Tibial nerve (tissue), 4 donors: ENCODE results near the gene TMEM43. TPM values are rescaled to one million over a fixed set of nuclear protein-coding genes. Genes with fewer than 3 reads are reported as not detected.

Source experiments
- DNase-seq, 2 donors: peaks; one replicate each; pipeline ENCODE4 v3.0.0-alpha.2; 2019; ENCODE audit warnings: low spot score in 2 of 2
- H3K27ac ChIP-seq, 4 donors: fragments of 200-600 bp; sonication (generic) in 3 of 4; one replicate each; pipeline ENCODE4 v1.5.1; 2017 to 2019; ENCODE audit warnings: mild to moderate bottlenecking in 1 of 4
- H3K27me3 ChIP-seq, 2 donors: fragments of 200-600 bp; sonication (generic) in 1 of 2; one replicate each; pipeline versions ENCODE4 v1.5.1 to v1.6.0; 2017 to 2019
- H3K36me3 ChIP-seq, 3 donors: fragments of 200-600 bp; sonication (generic); one replicate each; pipeline ENCODE4 v1.5.1; 2018 to 2019
- H3K4me1 ChIP-seq, 4 donors: fragments of 200-600 bp; sonication (generic) in 3 of 4; one replicate each; pipeline ENCODE4 v1.5.1; 2017 to 2019
- H3K4me3 ChIP-seq, 4 donors: fragments of 200-600 bp; sonication (generic) in 3 of 4; one replicate each; pipeline ENCODE4 v1.5.1; 2017 to 2019; ENCODE audit warnings: mild to moderate bottlenecking in 1 of 4, moderate library complexity in 1 of 4
- H3K9me3 ChIP-seq, 4 donors: fragments of 200-600 bp; sonication (generic) in 3 of 4; one replicate each; pipeline ENCODE4 v1.5.1; 2017 to 2019
- EP300 ChIP-seq, 2 donors: sonication (generic); formaldehyde crosslinking; IDR thresholded peaks; one replicate each; pipeline ENCODE4 v1.6.1; 2017; ENCODE audit warnings: antibody characterized with exemption in 2 of 2, mild to moderate bottlenecking in 1 of 2
- POLR2A ChIP-seq, 2 donors: fragments of 450-650 bp; IDR thresholded peaks; one replicate each; pipeline ENCODE4 v1.6.1; 2017; ENCODE audit warnings: antibody characterized with exemption in 2 of 2, mild to moderate bottlenecking in 2 of 2, moderate library complexity in 2 of 2
- WGBS, 2 donors: methylation state at CpG; one replicate each; pipeline ENCODE4 v1.1.5; 2018; 5-methylcytosine and 5-hydroxymethylcytosine counted together
- total RNA-seq, 4 donors: library from RNA; depleted of rRNA; stranded (reverse); fragments of >200 nt; gene quantifications; one replicate each; pipeline ENCODE4 v1.1.0, GENCODE V29; 2016
- TF ChIP-seq, protein P1 (sequence below), 5 experiments: fragments of 200-600 bp in 3 of 5; fragments of 450-650 bp in 2 of 5; sonication (generic) in 3 of 5; IDR thresholded peaks; one replicate each; pipeline ENCODE4 v1.5.1; 2016 to 2019; ENCODE audit warnings: antibody characterized with exemption in 5 of 5, mild to moderate bottlenecking in 3 of 5, moderate library complexity in 2 of 5

The TMEM43 gene
- total RNA-seq, 4 donors from 2014 or later, result 99.9 to 130 (median 120) TPM

GRCh38 chr3:14138878-14139655, 14.2 kb downstream of the TMEM43 start:
- DNase-seq, result no peak
- peaks cover 0 to 46% (median 15%) of the 10 kb centered on the region in 4 donors for H3K4me1 ChIP-seq
- no peak for TF ChIP-seq EP300 (IDR thresholded peaks at IDR 0.05)
- TF ChIP-seq, protein P1, sequence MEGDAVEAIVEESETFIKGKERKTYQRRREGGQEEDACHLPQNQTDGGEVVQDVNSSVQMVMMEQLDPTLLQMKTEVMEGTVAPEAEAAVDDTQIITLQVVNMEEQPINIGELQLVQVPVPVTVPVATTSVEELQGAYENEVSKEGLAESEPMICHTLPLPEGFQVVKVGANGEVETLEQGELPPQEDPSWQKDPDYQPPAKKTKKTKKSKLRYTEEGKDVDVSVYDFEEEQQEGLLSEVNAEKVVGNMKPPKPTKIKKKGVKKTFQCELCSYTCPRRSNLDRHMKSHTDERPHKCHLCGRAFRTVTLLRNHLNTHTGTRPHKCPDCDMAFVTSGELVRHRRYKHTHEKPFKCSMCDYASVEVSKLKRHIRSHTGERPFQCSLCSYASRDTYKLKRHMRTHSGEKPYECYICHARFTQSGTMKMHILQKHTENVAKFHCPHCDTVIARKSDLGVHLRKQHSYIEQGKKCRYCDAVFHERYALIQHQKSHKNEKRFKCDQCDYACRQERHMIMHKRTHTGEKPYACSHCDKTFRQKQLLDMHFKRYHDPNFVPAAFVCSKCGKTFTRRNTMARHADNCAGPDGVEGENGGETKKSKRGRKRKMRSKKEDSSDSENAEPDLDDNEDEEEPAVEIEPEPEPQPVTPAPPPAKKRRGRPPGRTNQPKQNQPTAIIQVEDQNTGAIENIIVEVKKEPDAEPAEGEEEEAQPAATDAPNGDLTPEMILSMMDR (IDR thresholded peaks at IDR 0.05), result no peak
- TF ChIP-seq POLR2A (IDR thresholded peaks at IDR 0.05), result no peak
- H3K4me3 ChIP-seq, result no peak overlapping the region
- H3K27me3 ChIP-seq, result no peaks in the 10 kb centered on the region
- 80 to 84% methylated on average over 10 to 14 of the region's 14 CpGs for WGBS, 2 donors
- no peaks in the 10 kb centered on the region for H3K9me3 ChIP-seq
- H3K27ac ChIP-seq, result peak overlapping the region in 1 of 4 donors; percentile 1
- peaks cover 0 to 82% (median 17%) of the 10 kb centered on the region in 3 donors for H3K36me3 ChIP-seq

- Histone ChIP-seq H3K27me3 (no peaks in the 10 kb centered on the region), H3K36me3 (peaks cover 0 to 75% (median 10%) of the 10 kb centered on the region in 3 donors), H3K4me1 (peaks cover 0 to 53% (median 20%) of the 10 kb centered on the region in 4 donors), H3K4me3 (no peak overlapping the region), H3K27ac (peak overlapping the region in 1 of 4 donors; percentile 1), H3K9me3 (no peaks in the 10 kb centered on the region)
- no peak for TF ChIP-seq POLR2A (IDR thresholded peaks at IDR 0.05)
- no peak for TF ChIP-seq EP300 (IDR thresholded peaks at IDR 0.05)
- TF ChIP-seq, protein P1 (IDR thresholded peaks at IDR 0.05), result no peak
- WGBS, 2 donors, result 81 to 83% methylated on average over 5 of the region's 5 CpGs
- no peak for DNase-seq
These were observed 14.9 kb downstream of the TMEM43 start for GRCh38 chr3:14139771-14140170.

- H3K4me3 ChIP-seq, result no peak overlapping the region
- DNase-seq, result no peak
- peak overlapping the region in 2 of 4 donors; percentile 6 to 94 for H3K27ac ChIP-seq
- H3K9me3 ChIP-seq, result no peaks in the 10 kb centered on the region
- WGBS, 2 donors, result 84 to 92% methylated on average over 2 of the region's 2 CpGs
- peaks cover 0 to 68% (median 4%) of the 10 kb centered on the region in 3 donors for H3K36me3 ChIP-seq
- TF ChIP-seq EP300 (IDR thresholded peaks at IDR 0.05) (no peak), POLR2A (IDR thresholded peaks at IDR 0.05) (no peak)
- TF ChIP-seq, protein P1 (IDR thresholded peaks at IDR 0.05), result no peak
- H3K4me1 ChIP-seq, result peaks cover 0 to 62% (median 29%) of the 10 kb centered on the region in 4 donors
- no peaks in the 10 kb centered on the region for H3K27me3 ChIP-seq
These were observed 15.8 kb downstream of the TMEM43 start for GRCh38 chr3:14140668-14141067.

DNA sequence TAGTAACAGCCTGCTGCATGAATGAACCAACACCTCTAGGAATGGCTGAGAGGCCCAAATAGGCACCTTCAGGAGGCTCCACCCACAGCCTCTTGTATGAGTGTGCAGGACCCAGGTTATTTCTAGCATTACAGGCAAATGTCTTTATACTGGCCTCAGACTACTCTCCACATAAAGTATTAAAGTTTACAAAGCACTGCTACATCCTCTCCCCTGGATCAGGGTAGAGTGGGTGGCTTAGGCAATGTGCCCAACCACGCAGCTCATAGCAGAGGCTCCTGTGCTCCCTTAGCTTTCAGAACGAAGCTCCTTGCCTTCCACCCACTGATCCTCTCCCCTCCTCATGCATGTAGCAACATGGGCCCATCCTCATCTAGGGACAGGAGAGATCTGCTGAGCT, 16.3 kb downstream of the TMEM43 start:
- peaks cover 0 to 67% (median 31%) of the 10 kb centered on the region in 4 donors for H3K4me1 ChIP-seq
- WGBS, 2 donors, result 57 to 64% methylated on average over 2 of the region's 2 CpGs

More for the DNA sequence above, 16.3 kb downstream of the TMEM43 start:
- peak overlapping the region in 2 of 4 donors; percentile 6 to 94 for H3K27ac ChIP-seq
- peaks cover 0 to 68% (median 3%) of the 10 kb centered on the region in 3 donors for H3K36me3 ChIP-seq
- no peak overlapping the region for H3K4me3 ChIP-seq
- DNase-seq, result no peak
- H3K27me3 ChIP-seq, result no peaks in the 10 kb centered on the region
- TF ChIP-seq, protein P1 (IDR thresholded peaks at IDR 0.05), result no peak
- TF ChIP-seq POLR2A (IDR thresholded peaks at IDR 0.05) (no peak), EP300 (IDR thresholded peaks at IDR 0.05) (no peak)
- H3K9me3 ChIP-seq, result no peaks in the 10 kb centered on the region
